Measurements from ENCODE around the gene TRMT11.
"Not testable (repeated sequence)": the region's sequence is repeated elsewhere in the genome, so short reads cannot be mapped to it uniquely, and the experiment has no call there.

TRMT11 gene

DNA sequence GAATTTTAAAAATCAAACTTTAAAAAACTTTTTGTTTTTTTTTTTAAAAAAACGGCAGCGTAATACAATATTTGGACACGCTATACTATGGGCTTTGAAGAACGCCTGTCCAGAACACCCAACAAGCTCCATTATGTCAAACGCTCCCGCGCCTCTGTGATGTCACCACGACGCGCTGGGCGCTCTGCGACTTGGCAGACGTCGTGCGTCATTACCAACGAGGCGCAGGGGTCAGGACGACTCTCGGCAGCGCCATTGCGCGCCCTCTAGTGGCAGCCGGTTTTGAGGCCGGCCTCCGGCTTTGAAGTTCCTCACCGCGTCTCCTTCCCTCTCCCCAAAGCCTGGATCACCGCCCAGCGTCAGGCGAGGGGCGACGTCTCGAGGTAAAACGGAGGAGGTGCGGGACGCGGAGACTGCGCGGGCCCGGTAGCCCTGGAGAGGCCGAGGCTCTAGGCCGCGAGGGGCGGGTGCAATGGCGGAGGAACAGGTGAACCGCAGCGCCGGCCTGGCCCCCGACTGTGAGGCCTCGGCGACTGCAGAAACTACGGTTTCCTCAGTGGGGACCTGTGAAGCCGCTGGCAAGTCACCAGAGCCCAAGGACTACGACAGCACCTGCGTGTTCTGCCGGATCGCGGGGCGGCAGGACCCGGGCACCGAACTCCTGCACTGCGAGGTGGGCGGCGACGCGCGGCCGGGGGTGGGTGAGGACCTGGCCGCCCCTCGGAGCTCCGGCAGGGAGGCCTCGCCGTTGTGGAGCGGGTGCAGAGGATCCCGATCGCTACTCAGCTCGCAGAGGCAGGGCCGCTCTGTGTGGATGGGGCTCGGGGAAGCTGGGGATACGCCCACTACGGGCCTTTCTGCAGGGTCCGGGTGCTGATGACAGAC lies 29.6 kb upstream of the TRMT11 start, which contains the start of gene HINT3:
Gene HINT3, plus strand, starts transcription at position 265 of the 885 bp plus-strand sequence. Its CDS starts 208 bp downstream, at position 473.
- DNase-seq, result peak; percentile 99

DNA sequence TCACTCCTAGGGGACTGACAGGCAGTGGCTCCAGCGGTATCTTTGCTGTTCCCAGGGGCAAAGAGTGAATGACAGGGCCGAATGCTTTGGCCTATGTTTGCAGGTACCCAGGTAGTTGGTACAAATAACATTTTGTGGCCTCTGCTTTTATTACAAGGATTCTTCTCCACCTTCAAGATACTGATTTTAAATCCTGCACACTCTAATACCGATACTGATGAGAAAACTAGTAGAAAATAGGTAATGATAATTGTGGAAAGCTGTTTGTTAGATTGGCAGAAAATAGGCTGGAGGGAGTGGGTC lies 29.0 kb upstream of the TRMT11 start:
- DNase-seq, result no peak

DNA sequence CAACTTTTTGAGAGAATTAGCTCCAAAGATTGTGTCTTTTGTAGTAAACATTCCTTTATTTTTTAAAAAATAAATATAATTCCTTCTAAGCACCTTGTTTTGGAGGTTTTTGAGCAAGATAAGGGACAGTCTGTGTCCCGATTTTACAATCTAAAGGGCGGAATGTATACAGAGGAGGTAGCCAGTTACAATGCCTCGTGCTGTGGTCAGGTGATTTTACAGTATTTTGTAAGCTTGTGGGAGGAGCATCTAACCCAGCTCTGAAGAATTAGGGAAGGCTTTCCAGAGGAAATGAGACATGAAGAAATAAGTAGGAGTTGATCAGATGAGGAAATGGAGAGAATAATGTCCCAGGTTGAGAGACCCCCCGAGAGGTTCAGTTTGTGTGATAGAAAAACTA lies 28.5 kb upstream of the TRMT11 start:
- no peak for DNase-seq

DNA sequence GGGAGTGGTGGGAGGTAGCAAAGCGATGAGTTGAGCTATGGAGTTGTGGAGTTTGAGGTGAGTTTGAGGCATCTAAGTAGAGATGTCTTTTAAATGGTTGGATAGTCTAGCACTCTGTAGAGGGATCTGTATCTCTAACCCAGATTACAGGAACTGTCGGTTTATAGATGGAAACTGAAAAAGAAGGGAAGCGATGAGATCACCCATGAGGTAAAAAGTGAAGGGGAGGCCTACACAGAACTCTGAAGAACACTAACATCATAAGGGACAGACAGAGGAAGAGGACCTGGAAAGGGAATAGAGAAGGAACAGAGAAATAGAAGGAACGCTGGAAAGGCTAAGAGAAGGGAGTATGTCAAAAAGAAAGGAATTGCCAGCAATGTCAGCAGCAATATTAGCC lies 27.3 kb upstream of the TRMT11 start:
- DNase-seq, result no peak

DNA sequence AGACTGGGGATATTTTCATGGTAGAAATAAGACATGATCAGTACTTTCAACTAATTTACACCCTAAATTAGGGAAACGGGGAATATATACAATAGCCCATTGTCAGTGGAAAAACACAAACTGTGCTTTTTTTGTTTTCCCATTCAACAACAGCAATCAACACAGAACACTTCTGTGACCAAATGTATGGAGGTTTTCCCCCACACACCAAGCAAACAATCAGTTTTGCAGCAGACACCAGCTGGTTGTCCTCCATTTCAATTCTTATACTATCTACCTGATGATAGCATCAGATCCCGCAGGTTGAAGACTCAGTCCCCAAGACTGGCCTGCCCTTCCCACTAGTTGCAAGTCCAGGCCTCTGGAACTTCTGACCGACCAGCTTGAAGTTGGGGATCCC lies 25.2 kb upstream of the TRMT11 start:
- DNase-seq, result no peak

DNA sequence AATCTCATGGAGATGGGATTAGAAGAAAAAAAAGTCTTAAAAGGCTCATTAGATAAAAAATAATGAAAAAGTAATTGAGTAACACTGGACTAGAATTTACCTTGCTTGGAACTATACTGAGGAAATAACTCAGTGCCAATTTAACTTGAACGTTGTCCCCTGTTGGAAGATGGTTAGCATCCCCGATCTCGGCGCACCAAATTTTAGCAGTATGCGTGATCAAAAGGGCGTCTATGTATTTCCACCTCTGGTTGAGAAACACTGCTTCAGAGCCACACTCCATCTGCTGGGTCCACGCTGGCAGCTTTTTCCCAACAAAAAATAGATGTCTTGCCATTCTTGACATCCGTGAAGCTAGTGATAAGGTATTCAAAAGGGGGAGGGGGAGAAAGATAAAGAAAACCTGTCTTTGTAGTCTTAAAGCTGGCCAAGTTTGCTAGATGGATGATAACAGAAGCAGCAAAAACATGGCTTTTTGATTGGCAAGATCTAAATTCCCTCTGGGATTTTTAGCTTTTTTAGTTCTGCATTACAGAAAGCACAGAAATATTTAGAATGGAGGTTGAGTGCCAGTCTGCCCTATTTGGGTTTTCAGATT lies 23.3 kb upstream of the TRMT11 start:
- DNase-seq, result no peak

DNA sequence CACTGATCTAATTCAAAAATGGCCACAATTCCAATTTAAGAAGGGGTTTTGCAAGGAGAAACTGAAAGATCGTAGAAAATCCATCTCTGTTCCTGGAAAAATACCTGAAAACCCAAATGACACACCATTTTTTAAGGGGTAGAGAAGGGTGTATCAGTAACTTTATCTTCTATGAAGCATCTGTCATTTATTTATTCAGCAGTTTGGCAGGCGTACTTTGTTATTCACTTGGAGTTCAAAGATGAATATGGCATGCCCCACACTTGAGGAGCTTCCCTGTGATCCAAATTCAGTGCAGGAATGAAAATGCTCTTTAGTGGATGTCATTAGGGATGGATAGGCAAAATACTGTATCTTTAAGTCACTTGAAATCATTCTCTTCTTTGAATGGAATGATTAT lies 22.5 kb upstream of the TRMT11 start:
- DNase-seq, result no peak

DNA sequence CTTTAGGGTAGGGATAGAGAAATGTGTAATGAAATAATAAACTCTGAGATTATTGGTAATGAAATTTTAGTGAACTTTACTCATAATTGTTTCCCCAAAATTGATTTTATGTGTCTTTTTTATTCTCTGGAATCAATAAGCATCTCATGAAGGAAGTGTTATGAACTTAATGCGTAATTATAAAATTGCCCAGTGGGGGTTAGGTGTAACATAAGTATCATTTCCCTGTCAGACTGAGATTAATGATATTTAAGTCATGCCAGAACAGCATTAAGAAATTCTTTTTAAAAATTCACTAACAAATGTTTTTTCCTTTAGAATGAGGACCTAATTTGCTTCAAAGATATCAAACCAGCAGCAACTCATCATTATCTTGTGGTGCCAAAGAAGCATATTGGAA lies 19.8 kb upstream of the TRMT11 start:
- DNase-seq, result no peak

DNA sequence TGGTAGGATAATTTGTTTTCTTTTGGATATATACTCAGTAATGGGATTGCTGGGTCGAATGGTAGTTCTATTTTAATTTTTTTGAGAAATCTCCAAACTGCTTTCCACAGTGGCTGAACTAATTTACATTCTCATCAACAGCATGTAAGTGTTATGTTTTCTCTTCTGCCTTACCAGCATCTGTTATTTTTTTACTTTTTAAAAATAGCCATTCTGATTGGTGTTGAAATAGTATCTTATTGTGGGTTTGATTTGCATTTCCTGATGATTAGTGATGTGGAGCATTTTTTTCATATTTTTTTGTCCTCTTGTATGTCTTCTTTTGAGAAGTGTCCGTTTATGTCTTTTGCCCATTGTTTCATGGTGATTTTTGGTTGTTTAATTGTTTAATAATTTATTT lies 17.8 kb upstream of the TRMT11 start:
- no peak for DNase-seq

DNA sequence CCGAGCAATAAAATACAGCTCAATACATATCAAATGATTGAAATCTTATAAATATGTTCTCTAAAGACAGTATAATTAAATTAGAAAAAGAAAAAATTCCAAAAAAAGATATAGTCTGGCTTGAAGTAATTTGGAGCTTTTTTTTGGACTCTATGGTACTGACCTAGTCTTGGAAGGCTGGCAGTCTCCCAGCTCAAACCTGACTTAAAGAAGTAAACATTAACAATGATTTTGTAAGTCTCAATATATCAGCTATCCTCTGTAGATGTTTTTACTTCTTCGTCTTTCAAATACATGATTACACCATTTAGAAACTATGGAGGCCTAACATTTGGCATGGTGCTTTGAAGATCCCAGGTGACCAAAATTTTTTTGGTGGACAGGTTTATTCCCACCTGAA lies 15.6 kb upstream of the TRMT11 start:
- DNase-seq, result no peak

DNA sequence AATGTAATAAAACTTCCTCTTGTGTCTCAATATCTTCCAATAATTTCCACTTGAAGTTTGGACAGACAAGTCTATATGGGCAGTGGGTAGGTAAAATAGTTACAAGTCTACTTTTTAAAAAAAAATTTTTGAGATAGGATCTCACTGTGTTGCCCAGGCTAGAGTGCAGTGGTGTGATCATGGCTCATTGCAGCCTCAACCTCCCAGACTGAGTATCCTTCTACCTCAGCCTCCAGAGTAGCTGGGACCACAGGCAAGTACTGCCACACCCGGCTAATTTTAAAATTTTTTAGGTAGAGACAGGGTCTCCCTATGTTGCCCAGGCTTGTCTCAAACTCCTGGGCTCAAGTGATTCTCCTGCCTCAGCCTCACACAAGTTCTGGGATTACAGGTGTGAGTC lies 13.9 kb upstream of the TRMT11 start:
- not testable (repeated sequence) for DNase-seq

DNA sequence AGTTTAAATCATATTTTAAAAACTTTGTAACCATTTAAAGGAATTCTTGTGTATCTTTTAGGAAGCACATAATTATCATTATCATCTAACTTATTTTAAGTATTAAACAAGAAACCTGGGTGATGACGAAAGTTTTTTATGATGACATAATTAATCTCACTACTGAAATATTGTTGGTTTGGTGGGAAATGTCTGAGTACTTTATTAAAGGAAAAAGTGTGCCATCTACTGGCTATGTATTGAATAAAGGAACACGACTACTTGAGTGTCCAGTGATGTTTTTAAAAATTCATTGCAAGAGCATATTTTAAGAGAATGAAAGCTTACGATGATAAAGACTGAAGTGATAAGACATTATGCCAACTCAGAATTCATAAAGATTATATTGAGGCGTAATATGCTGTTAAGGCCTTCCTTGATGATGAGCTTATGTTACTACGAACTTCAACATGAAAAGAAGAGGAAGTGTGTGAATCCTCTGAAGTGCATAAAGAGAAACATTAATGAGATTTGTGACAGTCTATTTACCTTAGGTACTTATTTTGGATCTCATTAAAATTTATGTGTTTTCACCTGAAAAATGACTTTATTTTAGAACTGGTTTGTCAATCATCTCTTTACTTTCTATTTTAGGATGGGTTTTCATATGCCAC lies 12.0 kb upstream of the TRMT11 start:
- DNase-seq, result no peak

DNA sequence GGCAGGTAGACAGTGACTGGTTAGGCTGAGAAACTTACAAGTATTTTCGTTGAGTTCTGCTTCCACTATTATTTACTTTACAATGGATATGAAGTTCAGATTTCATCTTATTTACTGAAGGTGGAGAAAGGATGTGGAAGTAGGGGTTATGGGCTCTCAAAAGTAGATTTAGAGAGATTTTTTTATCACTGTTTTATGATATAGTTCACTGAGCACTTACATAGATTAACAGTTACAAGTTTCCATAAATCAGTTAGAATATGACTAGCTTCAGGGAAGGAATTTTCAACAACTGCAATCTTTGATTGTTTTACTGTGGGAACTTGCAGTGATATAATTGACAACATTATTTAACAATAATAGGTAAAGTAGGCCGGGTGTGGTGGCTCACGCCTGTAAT lies 7.2 kb upstream of the TRMT11 start:
- DNase-seq, result no peak

DNA sequence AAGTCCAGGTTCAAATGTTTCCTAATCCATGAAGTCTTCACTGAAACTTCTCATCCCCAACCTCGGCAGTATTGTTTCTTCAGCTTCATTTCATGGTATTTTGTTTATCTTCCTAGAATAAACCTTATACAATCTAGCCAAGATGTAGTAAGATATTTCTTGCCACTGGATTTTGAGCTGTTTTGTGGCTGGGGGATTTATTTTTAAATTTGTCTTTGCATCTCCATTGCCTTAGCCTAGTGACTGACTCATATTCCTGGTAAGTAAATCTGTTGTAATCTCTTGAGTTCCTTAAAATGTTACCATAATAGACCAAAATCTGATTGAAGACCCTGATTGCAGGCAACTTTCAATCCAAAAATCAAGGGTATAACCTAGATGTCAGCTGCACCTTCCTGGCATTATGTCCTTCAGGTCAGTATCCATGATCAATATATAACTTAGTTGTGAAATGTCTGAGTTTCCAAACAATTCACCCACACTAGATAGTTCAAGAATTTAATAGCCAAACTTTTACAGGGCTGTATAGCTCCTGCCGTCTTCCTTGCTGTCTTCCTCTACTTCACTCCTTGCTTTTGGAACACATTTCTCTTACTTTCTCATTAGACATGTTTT lies 4.7 kb upstream of the TRMT11 start:
- DNase-seq, result no peak

DNA sequence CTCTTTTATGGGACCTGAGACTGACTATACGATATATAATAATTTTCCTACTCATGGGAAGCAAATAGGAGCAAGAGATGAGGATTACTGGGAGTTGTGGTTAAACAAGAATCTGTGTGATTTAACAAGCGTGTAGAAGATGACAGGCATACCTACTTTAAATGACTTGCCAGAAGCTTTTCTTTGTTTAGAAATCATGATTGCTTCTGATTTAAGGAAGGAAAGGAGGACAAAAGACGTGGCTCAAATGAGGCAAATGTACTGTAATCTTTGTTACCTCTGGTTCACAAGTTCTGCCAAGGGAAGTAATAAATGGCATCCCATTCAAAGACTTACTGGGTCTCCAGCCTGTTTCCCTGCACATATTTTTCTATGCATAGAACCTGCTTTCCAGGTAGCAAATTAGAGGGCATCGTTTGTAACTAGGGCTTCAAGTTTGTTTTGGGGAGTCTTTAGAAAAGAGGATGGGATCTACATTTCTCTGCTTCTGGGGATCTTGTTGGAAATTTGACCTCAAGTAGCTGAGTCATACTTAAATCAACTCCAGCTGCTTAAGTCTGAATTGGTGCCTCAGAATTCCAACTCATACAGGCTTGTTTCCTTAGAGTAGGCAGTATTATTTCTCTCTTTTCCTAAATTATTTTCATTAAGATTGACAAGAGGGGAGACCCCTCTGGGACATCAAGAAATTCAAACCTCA lies 2.9 kb upstream of the TRMT11 start:
- DNase-seq, result no peak

DNA sequence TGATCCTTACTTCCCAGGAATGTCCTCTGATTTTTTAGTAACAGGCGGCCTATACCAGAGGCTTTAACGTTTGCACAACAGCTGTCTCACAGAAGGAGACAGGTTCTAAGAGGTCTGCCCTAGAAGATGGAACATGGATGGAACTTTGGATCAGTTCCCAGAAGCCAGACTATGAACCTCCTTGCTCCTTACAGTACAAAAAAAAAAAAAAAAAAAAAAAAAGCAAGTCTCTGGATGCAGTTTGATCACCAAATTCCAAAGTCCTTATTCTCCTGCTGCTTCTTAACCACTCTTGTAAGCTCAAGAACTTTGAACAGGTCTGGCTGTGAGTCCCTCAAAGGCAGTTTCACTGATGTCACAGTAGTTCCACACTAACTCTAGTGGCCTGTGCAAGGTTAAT lies 2.0 kb upstream of the TRMT11 start:
- DNase-seq, result no peak

DNA sequence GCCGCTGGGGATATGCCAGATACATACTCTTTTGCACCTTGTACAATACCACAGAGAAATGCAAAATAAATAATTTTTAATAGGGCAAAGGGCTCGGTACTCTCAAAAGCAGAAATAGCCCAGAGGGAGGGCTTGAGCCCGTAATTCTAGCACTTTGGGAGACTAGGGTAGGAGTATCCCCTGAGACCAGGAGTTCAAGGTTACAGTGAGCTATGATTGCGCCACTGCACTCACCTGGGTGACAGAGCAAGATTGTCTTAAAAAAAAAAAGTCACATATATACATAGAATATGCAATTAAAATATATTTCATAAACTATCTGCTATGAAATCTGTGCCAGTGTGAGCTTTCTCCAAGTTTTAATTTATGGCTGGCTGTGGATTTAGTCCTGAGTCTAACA lies 818 bp upstream of the TRMT11 start:
- DNase-seq, result no peak

DNA sequence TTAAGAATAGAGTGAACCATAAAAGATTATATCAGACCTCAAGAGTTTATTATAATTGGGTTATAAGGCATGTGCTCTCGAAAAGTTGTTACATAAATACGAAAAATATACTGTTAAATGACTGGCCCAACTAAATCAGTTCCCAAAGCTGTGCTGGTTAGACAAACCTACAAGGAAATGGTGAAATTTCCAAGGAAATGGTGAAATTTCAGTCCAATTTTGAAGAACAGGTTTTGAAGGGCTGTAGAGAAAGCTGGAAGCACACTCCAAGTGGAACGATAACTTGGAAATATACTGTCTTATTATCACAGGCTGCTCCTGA lies 400 bp upstream of the TRMT11 start:
- DNase-seq, result no peak

DNA sequence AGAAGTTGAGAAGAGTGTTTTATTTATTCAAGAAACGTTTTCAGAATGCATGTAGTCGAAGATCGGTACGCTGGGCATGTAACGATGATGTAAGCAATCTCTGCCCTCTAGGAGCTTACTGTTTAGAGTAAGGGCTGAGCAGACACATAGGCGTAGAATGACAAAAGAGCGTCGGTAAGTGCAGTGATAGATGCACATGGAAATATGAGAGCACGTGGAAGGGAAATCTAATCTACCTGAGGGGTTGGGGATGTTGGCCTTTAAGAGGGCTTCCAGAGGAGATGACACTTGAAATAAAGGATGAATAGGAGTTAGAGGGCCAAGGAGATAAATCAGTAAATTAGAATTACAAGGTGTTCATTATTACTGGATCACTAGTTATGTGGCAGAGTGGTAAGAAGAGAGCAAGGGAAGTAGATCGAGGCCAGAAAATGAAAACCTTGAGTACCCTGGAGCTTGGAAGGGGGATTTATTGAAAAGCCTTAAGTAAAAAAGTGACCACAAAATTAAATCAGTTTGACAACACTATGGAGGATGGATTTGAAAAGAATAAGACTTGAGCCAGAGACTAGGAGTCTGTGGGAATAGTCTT lies 782 bp downstream of the TRMT11 start:
- DNase-seq, result peak; percentile 8

DNA sequence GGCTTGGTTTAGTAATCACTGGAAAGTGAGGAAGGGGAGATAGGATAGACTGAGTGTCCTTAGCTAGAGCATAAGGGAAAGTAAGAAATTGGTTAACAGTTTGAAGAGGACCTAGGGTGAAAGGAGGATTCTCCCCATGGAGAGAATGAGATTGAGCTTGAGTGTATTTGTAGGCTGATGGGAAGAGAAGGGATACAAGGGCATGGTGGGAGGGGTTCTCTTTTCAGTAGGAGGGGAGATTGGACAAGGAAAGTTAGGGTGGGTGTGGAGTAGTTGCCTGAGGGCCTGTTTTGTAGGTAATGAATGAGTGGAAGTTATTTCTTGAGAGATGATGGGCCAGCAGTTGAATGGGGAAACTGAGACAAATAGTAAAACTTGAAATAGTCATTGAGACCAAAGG lies 1.9 kb downstream of the TRMT11 start:
- no peak for DNase-seq

DNA sequence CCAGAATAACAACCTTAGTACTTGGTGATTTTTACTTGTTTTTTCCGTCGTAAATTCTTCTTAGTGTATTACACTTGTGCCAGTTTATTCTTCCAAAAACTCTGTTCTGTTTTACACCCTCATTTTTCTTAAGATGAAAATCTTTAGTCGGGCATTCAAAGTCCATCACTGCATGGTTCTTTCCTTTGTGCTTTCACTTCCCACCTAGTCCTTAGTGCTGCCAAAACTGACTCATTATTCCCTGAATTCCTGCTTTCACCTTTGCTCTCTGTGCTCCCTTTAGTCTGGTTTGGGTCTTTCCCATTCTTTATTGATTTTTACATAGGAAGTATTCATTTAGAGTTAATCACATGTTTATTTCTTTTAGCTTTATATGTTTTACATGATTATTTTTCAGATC lies 3.3 kb downstream of the TRMT11 start:
- DNase-seq, result no peak

DNA sequence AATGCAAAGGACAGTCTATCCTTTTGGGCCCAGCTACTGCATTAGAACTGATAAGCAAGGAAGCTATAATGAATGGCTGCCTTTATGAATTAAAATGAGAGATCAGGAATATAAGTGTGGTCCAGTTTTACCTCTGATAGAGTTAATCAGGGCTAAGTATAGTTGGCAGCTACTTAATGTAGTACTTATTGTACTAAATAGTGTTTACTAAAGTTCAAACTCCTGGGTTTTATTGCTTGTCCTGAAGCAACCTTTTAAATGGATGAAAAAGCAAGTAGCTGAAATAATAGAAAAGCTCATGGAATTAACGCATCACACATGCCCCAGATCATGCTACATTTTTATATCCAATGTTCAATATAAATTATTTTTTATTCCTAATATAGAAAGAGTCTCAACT lies 5.3 kb downstream of the TRMT11 start:
- DNase-seq, result no peak

Measured in stimulated activated CD4-positive, alpha-beta T cell treated with anti-CD3 and anti-CD28 coated beads, Interleukin-4, amount 100 ng/mL, for 24 hours (primary cell).